ENCODE results near the gene POTEB. TPM values are rescaled to one million over a fixed set of nuclear protein-coding genes. Genes with fewer than 3 reads are reported as not detected.
"Not testable (repeated sequence)": the region's sequence is repeated elsewhere in the genome, so short reads cannot be mapped to it uniquely, and the experiment has no call there.

POTEB gene
- total RNA-seq: not detected

GRCh38 chr15:21877635-21878034 is at the start of gene POTEB:
POTEB (minus strand) TSS chr15:21877735; CDS start chr15:21877246, 489 bp downstream.
- DNase-seq (ENCODE audit: low spot score); ATAC-seq; intact Hi-C loops (cut with DNase I): not testable (repeated sequence)

GRCh38 chr15:21890955-21891354 is 13.4 kb upstream of the POTEB start:
- intact Hi-C loops (cut with DNase I); ATAC-seq; DNase-seq (ENCODE audit: low spot score): not testable (repeated sequence)

- ATAC-seq; intact Hi-C loops (cut with DNase I): not testable (repeated sequence)
These were observed 12.0 kb upstream of the POTEB start for GRCh38 chr15:21889542-21889941.

GRCh38 chr15:21838831-21839230 is 38.7 kb downstream of the POTEB start:
- intact Hi-C loops (cut with DNase I); ATAC-seq; DNase-seq (ENCODE audit: low spot score): not testable (repeated sequence)

More at GRCh38 chr15:21889542-21889941, 12.0 kb upstream of the POTEB start:
- not testable (repeated sequence) for DNase-seq (ENCODE audit: low spot score)

Small RNAs within 50 kb of the gene (microRNA-seq; reads per million reads assigned to microRNA genes)
- not detected for gene MIR3118-4

Other genes with a start within 250 kb of the POTEB start
- gene OR4M2, start 202.8 kb upstream of the POTEB start, total RNA-seq: not detected